HepG2 (cell line): ENCODE measurements around the gene URB1. TPM values are rescaled to one million over a fixed set of nuclear protein-coding genes. Genes with fewer than 3 reads are reported as not detected.

ENCODE experiments used
- ATAC-seq: fragments of 200-7000 bp; cut with Tn5 transposase; 3 replicates; pipeline ENCODE4 v1.9.1; 2020; ENCODE audit warnings: mild to moderate bottlenecking, moderate library complexity
- BruUV-seq: library from RNA; stranded (reverse); fragments of 400-500 nt; replicated peaks from 2 replicates; lab custom pipeline; 2021; lab: Mats Ljungman, UMichigan
- CTCF ChIA-PET: fragments of 300-600 bp; formaldehyde crosslinking; extraction: SDS; loops from one replicate; lab custom pipeline; 2021; ENCODE audit warnings: low total read pairs, inconsistent platforms, low intra/inter-chr PET ratio; lab: Yijun Ruan, JAX
- POLR2A ChIA-PET: fragments of 350-600 bp; sonication (Branson Sonifier 250); formaldehyde crosslinking; loops from one replicate; lab custom pipeline; 2020; ENCODE audit warnings: antibody characterized with exemption, inconsistent platforms; lab: Yijun Ruan, JAX
- DNase-seq: peaks from one replicate; pipeline ENCODE4 v3.0.0-alpha.2; 2015; ENCODE audit warnings: low spot score
- FAIRE-seq: peaks from 3 replicates; lab custom pipeline; 2011; peaks lifted over from hg19 to GRCh38; lab: Jason Lieb, UNC
- H2AFZ ChIP-seq: one replicate; pipeline ENCODE4 v1.6.1; 2011; ENCODE audit warnings: low read length, inconsistent platforms
- H3K27ac ChIP-seq: fragments of 300-600 bp; 3 replicates; pipeline ENCODE4 v1.8.0; 2011; ENCODE audit warnings: mixed run types, mild to moderate bottlenecking, mixed read lengths, low read length, inconsistent platforms; ENCODE audit not compliant: insufficient read depth; ENCODE audit errors: extremely low read length
- H3K27me3 ChIP-seq, 2 experiments: fragments of 200-600 bp in 1 of 2; 2 replicates in 1 of 2; 3 replicates in 1 of 2; pipeline versions ENCODE4 v1.6.0 to v1.8.0; 2011; ENCODE audit warnings: low read length in 2 of 2, mild to moderate bottlenecking in 2 of 2, moderate library complexity in 2 of 2, inconsistent platforms in 1 of 2; ENCODE audit not compliant: insufficient read depth in 2 of 2, control insufficient read depth in 1 of 2
- H3K36me3 ChIP-seq, 2 experiments: fragments of 200-600 bp in 1 of 2; replicated peaks in 1 of 2; 2 replicates in 1 of 2; 3 replicates in 1 of 2; pipeline versions ENCODE4 v1.5.1 to v1.8.0; 2011; ENCODE audit warnings: low read length in 2 of 2, inconsistent platforms in 1 of 2; ENCODE audit not compliant: insufficient read depth in 2 of 2, control insufficient read depth in 1 of 2
- H3K4me1 ChIP-seq: 2 replicates; pipeline ENCODE4 v1.5.1; 2012; ENCODE audit warnings: low read length, inconsistent platforms; ENCODE audit not compliant: insufficient read depth
- H3K4me2 ChIP-seq: 2 replicates; pipeline ENCODE4 v1.6.0; 2011; ENCODE audit warnings: low read depth, low read length, inconsistent platforms
- H3K4me3 ChIP-seq, 3 experiments: fragments of 200-600 bp in 1 of 3; sonication (generic), shearing (Covaris generic) in 1 of 3; replicated peaks in 1 of 3; 2 replicates each; pipeline ENCODE4 v1.5.1; 2011 to 2016; ENCODE audit warnings: low read length in 3 of 3, inconsistent platforms in 2 of 3, low read depth in 2 of 3, mild to moderate bottlenecking in 2 of 3, control low read depth in 1 of 3, mixed read lengths in 1 of 3; ENCODE audit not compliant: insufficient read depth in 1 of 3
- H3K79me2 ChIP-seq: one replicate; pipeline ENCODE4 v1.6.1; 2011; ENCODE audit warnings: low read length, inconsistent platforms; ENCODE audit not compliant: insufficient read depth
- H3K9ac ChIP-seq: 2 replicates; pipeline ENCODE4 v1.6.0; 2011; ENCODE audit warnings: mild to moderate bottlenecking, low read depth, low read length, inconsistent platforms; ENCODE audit not compliant: insufficient read depth
- H3K9me3 ChIP-seq: 2 replicates; pipeline ENCODE4 v1.5.1; 2012; ENCODE audit warnings: mild to moderate bottlenecking, low read length
- H4K20me1 ChIP-seq: 2 replicates; pipeline ENCODE4 v1.6.0; 2011; ENCODE audit warnings: inconsistent platforms, mild to moderate bottlenecking, low read length, moderate library complexity; ENCODE audit not compliant: insufficient read depth
- ARHGAP35 ChIP-seq: sonication (generic); formaldehyde crosslinking; IDR thresholded peaks from 2 replicates; pipeline ENCODE4 v1.9.0; 2022; ENCODE audit warnings: mild to moderate bottlenecking, inconsistent platforms, moderate library complexity, missing genetic modification reagents, borderline replicate concordance
- PCBP1 ChIP-seq: fragments of 200-400 bp; formaldehyde crosslinking; IDR thresholded peaks from 2 replicates; pipeline ENCODE4 v1.6.1; 2017; ENCODE audit warnings: mild to moderate bottlenecking, low read depth, low read length, borderline replicate concordance
- SMAD9 ChIP-seq: sonication (generic); formaldehyde crosslinking; IDR thresholded peaks from 2 replicates; pipeline ENCODE4 v1.5.1; 2020; ENCODE audit warnings: mild to moderate bottlenecking, missing genetic modification reagents
- ZNF484 ChIP-seq: sonication (generic); formaldehyde crosslinking; IDR thresholded peaks from 2 replicates; pipeline ENCODE4 v1.5.1; 2020; ENCODE audit warnings: mild to moderate bottlenecking, low read depth, missing genetic modification reagents, borderline replicate concordance
- WGBS: methylation state at CpG from one replicate; pipeline ENCODE4 v1.1.6; 2017; ENCODE audit warnings: low lambda C conversion rate; 5-methylcytosine and 5-hydroxymethylcytosine counted together
- in situ Hi-C: cut with HindIII; loops from 2 replicates; pipeline ENCODE4 v1.10.0; 2017; ENCODE audit warnings: low pct_unique_long_range_greater_than_20kb; ENCODE audit not compliant: extremely low pct_ligation_motif_present
- intact Hi-C: fragments of 100-400 bp; cut with micrococcal nuclease; formaldehyde crosslinking; loops from one replicate; pipeline ENCODE4 v1.10.0; 2022; ENCODE audit not compliant: unreplicated experiment
- polyA plus RNA-seq, 8 experiments: library from polyadenylated mRNA; depleted of rRNA in 3 of 8; stranded (reverse) in 7 of 8; unstranded in 1 of 8; fragments of >200 nt; fragmentation: Illumina TruSeq in 4 of 8; extraction: Trizol in 4 of 8; gene quantifications; 2 replicates each; pipeline versions ENCODE4 v1.2.1 to v1.2.3, GENCODE V29; 2011 to 2016; ENCODE audit warnings: low read depth in 4 of 8, missing spikeins in 1 of 8, mixed read lengths in 1 of 8; ENCODE audit not compliant: insufficient read depth in 1 of 8
- total RNA-seq, 5 experiments: library from RNA; depleted of rRNA; stranded (reverse); fragments of >200 nt; fragmentation: Illumina TruSeq; extraction: Trizol; gene quantifications; 2 replicates each; pipeline ENCODE4 v1.2.3, GENCODE V29; 2016; ENCODE audit warnings: low read depth in 1 of 5
- TF ChIP-seq, protein P1 (sequence below): sonication (generic); formaldehyde crosslinking; IDR thresholded peaks from 2 replicates; pipeline ENCODE4 v1.5.1; 2020; ENCODE audit warnings: mild to moderate bottlenecking, missing genetic modification reagents, moderate library complexity
- TF ChIP-seq, protein P2 (sequence below): sonication (generic); formaldehyde crosslinking; IDR thresholded peaks from 2 replicates; pipeline ENCODE4 v1.4.0; 2020; ENCODE audit warnings: mild to moderate bottlenecking, missing genetic modification reagents

URB1 gene
- total and polyA plus RNA-seq, 2 of the 13 experiments (the other 11 are each of a cell fraction or from before 2014, with no cell fraction given), result 4.5 to 16.7 TPM

DNA sequence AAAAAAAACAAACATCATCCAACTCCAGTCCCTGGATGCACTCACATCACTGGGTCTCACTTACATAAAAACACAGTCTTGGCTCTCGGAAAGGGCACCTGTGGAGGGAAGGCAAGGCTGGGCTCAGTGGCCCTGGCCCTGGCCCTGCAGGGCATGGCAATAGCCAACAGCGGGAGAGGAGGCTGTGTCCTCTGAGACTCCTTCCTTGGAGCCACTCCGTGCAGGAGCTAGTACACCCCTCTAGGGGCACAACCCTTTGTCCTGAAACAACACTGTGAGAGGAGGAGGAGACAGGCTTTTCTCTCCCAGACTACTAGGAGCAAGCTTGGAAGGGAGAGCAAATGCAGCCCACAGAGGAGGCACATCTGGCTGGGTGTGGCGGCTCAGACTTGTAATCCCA, 28.0 kb downstream of the URB1 start:
- Histone ChIP-seq H3K9me3 (no peaks in the 10 kb centered on the region), H3K4me3 (peak overlapping the region in 1 of 3 experiments; percentile 42; a peak in 1 of 6 replicates), H3K27ac (peak overlapping the region; percentile 66), H3K79me2 (no peaks in the 10 kb centered on the region), H3K4me2 (peak overlapping the region; percentile 55), H3K27me3 (no peaks in the 10 kb centered on the region), H3K36me3 (peaks cover 35 to 76% of the 10 kb centered on the region in 2 experiments), H3K4me1 (peaks cover 41% of the 10 kb centered on the region), H4K20me1 (no peaks in the 10 kb centered on the region), H2AFZ (no peak overlapping the region), H3K9ac (peak overlapping the region; percentile 40)
- TF ChIP-seq ARHGAP35 (CRISPR knock-in tag) (no peak), PCBP1 (no peak), SMAD9 (CRISPR knock-in tag) (no peak), ZNF484 (CRISPR knock-in tag) (no peak)
- TF ChIP-seq, protein P1, sequence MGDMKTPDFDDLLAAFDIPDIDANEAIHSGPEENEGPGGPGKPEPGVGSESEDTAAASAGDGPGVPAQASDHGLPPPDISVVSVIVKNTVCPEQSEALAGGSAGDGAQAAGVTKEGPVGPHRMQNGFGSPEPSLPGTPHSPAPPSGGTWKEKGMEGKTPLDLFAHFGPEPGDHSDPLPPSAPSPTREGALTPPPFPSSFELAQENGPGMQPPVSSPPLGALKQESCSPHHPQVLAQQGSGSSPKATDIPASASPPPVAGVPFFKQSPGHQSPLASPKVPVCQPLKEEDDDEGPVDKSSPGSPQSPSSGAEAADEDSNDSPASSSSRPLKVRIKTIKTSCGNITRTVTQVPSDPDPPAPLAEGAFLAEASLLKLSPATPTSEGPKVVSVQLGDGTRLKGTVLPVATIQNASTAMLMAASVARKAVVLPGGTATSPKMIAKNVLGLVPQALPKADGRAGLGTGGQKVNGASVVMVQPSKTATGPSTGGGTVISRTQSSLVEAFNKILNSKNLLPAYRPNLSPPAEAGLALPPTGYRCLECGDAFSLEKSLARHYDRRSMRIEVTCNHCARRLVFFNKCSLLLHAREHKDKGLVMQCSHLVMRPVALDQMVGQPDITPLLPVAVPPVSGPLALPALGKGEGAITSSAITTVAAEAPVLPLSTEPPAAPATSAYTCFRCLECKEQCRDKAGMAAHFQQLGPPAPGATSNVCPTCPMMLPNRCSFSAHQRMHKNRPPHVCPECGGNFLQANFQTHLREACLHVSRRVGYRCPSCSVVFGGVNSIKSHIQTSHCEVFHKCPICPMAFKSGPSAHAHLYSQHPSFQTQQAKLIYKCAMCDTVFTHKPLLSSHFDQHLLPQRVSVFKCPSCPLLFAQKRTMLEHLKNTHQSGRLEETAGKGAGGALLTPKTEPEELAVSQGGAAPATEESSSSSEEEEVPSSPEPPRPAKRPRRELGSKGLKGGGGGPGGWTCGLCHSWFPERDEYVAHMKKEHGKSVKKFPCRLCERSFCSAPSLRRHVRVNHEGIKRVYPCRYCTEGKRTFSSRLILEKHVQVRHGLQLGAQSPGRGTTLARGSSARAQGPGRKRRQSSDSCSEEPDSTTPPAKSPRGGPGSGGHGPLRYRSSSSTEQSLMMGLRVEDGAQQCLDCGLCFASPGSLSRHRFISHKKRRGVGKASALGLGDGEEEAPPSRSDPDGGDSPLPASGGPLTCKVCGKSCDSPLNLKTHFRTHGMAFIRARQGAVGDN (CRISPR knock-in tag), result peak; percentile 43; the same call in 1 of the 2 replicates
- TF ChIP-seq, protein P2, sequence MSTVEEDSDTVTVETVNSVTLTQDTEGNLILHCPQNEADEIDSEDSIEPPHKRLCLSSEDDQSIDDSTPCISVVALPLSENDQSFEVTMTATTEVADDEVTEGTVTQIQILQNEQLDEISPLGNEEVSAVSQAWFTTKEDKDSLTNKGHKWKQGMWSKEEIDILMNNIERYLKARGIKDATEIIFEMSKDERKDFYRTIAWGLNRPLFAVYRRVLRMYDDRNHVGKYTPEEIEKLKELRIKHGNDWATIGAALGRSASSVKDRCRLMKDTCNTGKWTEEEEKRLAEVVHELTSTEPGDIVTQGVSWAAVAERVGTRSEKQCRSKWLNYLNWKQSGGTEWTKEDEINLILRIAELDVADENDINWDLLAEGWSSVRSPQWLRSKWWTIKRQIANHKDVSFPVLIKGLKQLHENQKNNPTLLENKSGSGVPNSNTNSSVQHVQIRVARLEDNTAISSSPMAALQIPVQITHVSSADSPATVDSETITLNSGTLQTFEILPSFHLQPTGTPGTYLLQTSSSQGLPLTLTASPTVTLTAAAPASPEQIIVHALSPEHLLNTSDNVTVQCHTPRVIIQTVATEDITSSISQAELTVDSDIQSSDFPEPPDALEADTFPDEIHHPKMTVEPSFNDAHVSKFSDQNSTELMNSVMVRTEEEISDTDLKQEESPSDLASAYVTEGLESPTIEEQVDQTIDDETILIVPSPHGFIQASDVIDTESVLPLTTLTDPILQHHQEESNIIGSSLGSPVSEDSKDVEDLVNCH (CRISPR knock-in tag), result no peak
- FAIRE-seq (no peak), DNase-seq (peak; percentile 3), ATAC-seq (peak; percentile 66)
- ChIA-PET POLR2A (interaction anchor here (1.4 to 1.9 kb wide), 2 partner anchors 28 to 34 kb away, joined by 3 to 5 read pairs; partner anchors contain the start of gene URB1), CTCF (no interaction called here)
- in situ Hi-C loops, result no loop called here
- no TSS peak for BruUV-seq
- intact Hi-C loops, result no loop called here
- WGBS, result 91% methylated on average over 2 of the region's 4 CpGs
